A549 (cell line): ENCODE data around the gene ISM1. TPM values are rescaled to one million over a fixed set of nuclear protein-coding genes. Genes with fewer than 3 reads are reported as not detected.

Experiments used
- ATAC-seq, 2 experiments: fragments of 200-7000 bp in 1 of 2; fragments of >200 bp in 1 of 2; cut with Nextera tagmentation in 1 of 2; cut with Tn5 transposase in 1 of 2; 3 replicates each; pipeline versions ENCODE4 v1.8.0 to v1.9.1; 2018 to 2020; ENCODE audit warnings: mild to moderate bottlenecking in 1 of 2, moderate library complexity in 1 of 2
- CTCF ChIA-PET: fragments of 300-600 bp; sonication (Branson Sonifier 250); formaldehyde crosslinking; extraction: SDS; loops from one replicate; lab custom pipeline; 2021; ENCODE audit warnings: antibody characterized with exemption, inconsistent platforms; lab: Yijun Ruan, JAX
- POLR2A ChIA-PET: fragments of 350-600 bp; formaldehyde crosslinking; extraction: SDS; loops from one replicate; lab custom pipeline; 2021; ENCODE audit warnings: antibody characterized with exemption, inconsistent platforms; lab: Yijun Ruan, JAX
- DNase-seq, 2 experiments: peaks; one replicate each; pipeline versions ENCODE4 v3.0.0 to v3.0.0-alpha.2; 2011 to 2016; ENCODE audit warnings: low read depth in 1 of 2, low spot score in 1 of 2
- FAIRE-seq: peaks from 2 replicates; lab custom pipeline; 2011; peaks lifted over from hg19 to GRCh38; lab: Jason Lieb, UNC
- H3K27ac ChIP-seq, 2 experiments: fragments of >200 bp; sonication (Bioruptor Twin); formaldehyde crosslinking; 3 replicates each; pipeline ENCODE4 v1.5.1; 2016 to 2017
- H3K4me1 ChIP-seq: fragments of >200 bp; sonication (Bioruptor Twin); formaldehyde crosslinking; 3 replicates; pipeline ENCODE4 v1.6.1; 2016
- H3K4me2 ChIP-seq: fragments of >200 bp; sonication (Bioruptor Twin); formaldehyde crosslinking; 3 replicates; pipeline ENCODE4 v1.6.1; 2016
- H3K4me3 ChIP-seq: fragments of >200 bp; sonication (Bioruptor Twin); formaldehyde crosslinking; 3 replicates; pipeline ENCODE4 v1.5.1; 2016
- H3K9me3 ChIP-seq: fragments of >200 bp; sonication (Bioruptor Twin); formaldehyde crosslinking; 3 replicates; pipeline ENCODE4 v1.6.1; 2016
- BHLHE40 ChIP-seq: IDR thresholded peaks from 2 replicates; pipeline ENCODE4 v1.6.1; 2012; ENCODE audit warnings: low read depth, low read length, inconsistent platforms
- CBX2 ChIP-seq: fragments of 200-600 bp; sonication (generic); IDR thresholded peaks from 2 replicates; pipeline ENCODE4 v1.6.1; 2016; ENCODE audit warnings: low read depth, mild to moderate bottlenecking, borderline replicate concordance
- CEBPB ChIP-seq, 2 experiments: fragments of >200 bp in 1 of 2; sonication (Bioruptor Twin) in 1 of 2; formaldehyde crosslinking in 1 of 2; IDR thresholded peaks; 2 replicates each; pipeline ENCODE4 v1.6.1; 2012 to 2016
- CHD4 ChIP-seq: fragments of 200-600 bp; sonication (generic); IDR thresholded peaks from 2 replicates; pipeline ENCODE4 v1.6.1; 2016; ENCODE audit warnings: antibody characterized with exemption, mild to moderate bottlenecking, borderline replicate concordance
- EHMT2 ChIP-seq: fragments of 200-600 bp; sonication (generic); IDR thresholded peaks from 2 replicates; pipeline ENCODE4 v1.6.1; 2016; ENCODE audit warnings: antibody characterized with exemption, low read depth, mild to moderate bottlenecking, moderate library complexity
- FOSB ChIP-seq: fragments of 250-450 bp; sonication (Bioruptor Pico); IDR thresholded peaks from 2 replicates; pipeline ENCODE4 v1.5.0; 2020; ENCODE audit warnings: mild to moderate bottlenecking, moderate library complexity
- FOXS1 ChIP-seq: fragments of 250-450 bp; sonication (Bioruptor Pico); IDR thresholded peaks from 2 replicates; pipeline ENCODE4 v1.5.0; 2020; ENCODE audit warnings: mild to moderate bottlenecking, moderate library complexity
- HDAC2 ChIP-seq: fragments of 200-600 bp; sonication (generic); IDR thresholded peaks from 2 replicates; pipeline ENCODE4 v1.6.1; 2016
- JUNB ChIP-seq: fragments of >200 bp; sonication (Bioruptor Twin); formaldehyde crosslinking; IDR thresholded peaks from 2 replicates; pipeline ENCODE4 v1.6.1; 2016
- NFE2L2 ChIP-seq: fragments of 150-350 bp; conservative IDR thresholded peaks from 2 replicates; pipeline ENCODE4 v1.6.1; 2014; ENCODE audit warnings: low read length
- NPAS2 ChIP-seq: fragments of 250-450 bp; sonication (Bioruptor Pico); IDR thresholded peaks from 2 replicates; pipeline ENCODE4 v1.8.0; 2022; ENCODE audit warnings: mild to moderate bottlenecking, moderate library complexity, borderline replicate concordance
- POLR2AphosphoS2 ChIP-seq: conservative IDR thresholded peaks from 2 replicates; pipeline ENCODE4 v1.6.1; 2012; ENCODE audit warnings: low read length, improper control_type of control experiment, inconsistent platforms
- RAD21 ChIP-seq, 2 experiments: fragments of >200 bp in 1 of 2; sonication (Bioruptor Twin) in 1 of 2; formaldehyde crosslinking in 1 of 2; IDR thresholded peaks in 1 of 2; conservative IDR thresholded peaks in 1 of 2; 2 replicates in 1 of 2; 3 replicates in 1 of 2; pipeline ENCODE4 v1.6.1; 2012 to 2018; ENCODE audit warnings: inconsistent platforms in 1 of 2
- RCOR1 ChIP-seq: fragments of 150-350 bp; IDR thresholded peaks from 2 replicates; pipeline ENCODE4 v1.6.1; 2014; ENCODE audit warnings: antibody characterized with exemption, low read length, low read depth
- RFX5 ChIP-seq: fragments of 450-650 bp; IDR thresholded peaks from 2 replicates; pipeline ENCODE4 v1.7.1; 2014; ENCODE audit warnings: antibody characterized with exemption, mild to moderate bottlenecking, moderate library complexity
- SMC3 ChIP-seq: fragments of >200 bp; sonication (Bioruptor Twin); formaldehyde crosslinking; IDR thresholded peaks from 3 replicates; pipeline ENCODE4 v1.6.1; 2018; ENCODE audit warnings: inconsistent platforms
- TFCP2L1 ChIP-seq: fragments of 250-450 bp; sonication (Bioruptor Pico); IDR thresholded peaks from 2 replicates; pipeline ENCODE4 v1.5.0; 2021; ENCODE audit warnings: mild to moderate bottlenecking
- ZC3H11A ChIP-seq: fragments of 450-650 bp; IDR thresholded peaks from 2 replicates; pipeline ENCODE4 v1.6.1; 2014; ENCODE audit warnings: antibody characterized with exemption, mild to moderate bottlenecking
- ZNF302 ChIP-seq: fragments of 250-450 bp; sonication (Bioruptor Pico); IDR thresholded peaks from 2 replicates; pipeline ENCODE4 v1.9.0; 2021; ENCODE audit warnings: inconsistent platforms, mild to moderate bottlenecking, moderate library complexity
- WGBS: methylation state at CpG from one replicate; pipeline ENCODE4 v1.1.6; 2017; ENCODE audit errors: missing lambda C conversion rate; 5-methylcytosine and 5-hydroxymethylcytosine counted together
- polyA plus RNA-seq, 4 experiments: library from polyadenylated mRNA; depleted of rRNA in 3 of 4; stranded (reverse); fragments of >200 nt; fragmentation: RNase III in 1 of 4; extraction: RNeasy Plus Mini Kit Qiagen cat#74134 plus additional on column Dnase treatment in 1 of 4; gene quantifications; 2 replicates in 3 of 4; 3 replicates in 1 of 4; pipeline ENCODE4 v1.2.3, GENCODE V29; 2011 to 2017
- TF ChIP-seq, protein P1 (sequence below): IDR thresholded peaks from 2 replicates; pipeline ENCODE4 v1.6.1; 2012; ENCODE audit warnings: low read depth, borderline replicate concordance
- TF ChIP-seq, protein P2 (sequence below): fragments of 150-350 bp; IDR thresholded peaks from 2 replicates; pipeline ENCODE4 v1.6.1; 2014; ENCODE audit warnings: low read depth, mild to moderate bottlenecking, low read length

Gene ISM1
- polyA plus RNA-seq, 2 of the 4 experiments (the other 2 are of a cell fraction) = 0.18 to 0.39 TPM

- CTCF ChIA-PET = no interaction called here
These were observed 96.4 kb downstream of the ISM1 start for GRCh38 chr20:13317439-13317838.

DNA sequence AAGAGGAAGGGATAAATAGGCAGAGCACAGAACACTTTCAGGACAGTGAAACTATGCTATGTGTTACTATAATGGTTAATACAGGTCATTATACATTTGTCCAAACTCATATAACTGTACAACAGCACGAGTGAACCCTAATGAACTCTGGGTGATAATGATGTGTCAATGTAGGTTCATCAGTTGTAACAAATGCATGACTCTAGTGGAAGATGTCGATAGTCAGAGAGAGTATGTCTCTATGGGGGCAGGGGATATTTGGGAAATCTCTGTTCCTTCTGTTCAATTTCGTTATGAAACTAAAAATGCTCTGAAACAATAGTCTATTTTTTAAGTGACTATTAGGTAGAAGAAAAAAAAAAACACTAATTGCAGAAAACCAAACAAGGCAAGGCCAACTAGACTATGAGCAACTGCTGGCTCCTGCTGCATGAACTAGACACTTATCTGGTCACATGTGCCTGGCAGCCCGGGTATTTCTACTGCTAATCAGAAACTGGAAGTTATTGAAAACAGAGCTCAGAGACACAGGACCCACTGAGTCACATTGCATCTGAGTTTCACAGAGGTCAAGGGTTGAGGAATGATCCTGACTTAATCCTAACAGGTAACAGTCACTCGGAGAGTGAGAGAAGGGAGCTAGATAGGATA is 97.9 kb downstream of the ISM1 start:
- no peak for FAIRE-seq

More at GRCh38 chr20:13317439-13317838, 96.4 kb downstream of the ISM1 start:
- no peak overlapping the region for H3K4me2 ChIP-seq
- whole genome bisulfite sequencing = 4% methylated on average over 1 of the region's 1 CpG
- H3K27ac ChIP-seq = no peak overlapping the region
- no peak for DNase-seq
- FAIRE-seq = peak; percentile 96
- no peaks in the 10 kb centered on the region; the same call in 2 of the 3 replicates for H3K4me1 ChIP-seq
- POLR2A ChIA-PET = interaction anchor here (0.6 kb wide), 1 partner anchor 11 kb away, joined by 3 read pairs; no protein-coding TSS in a partner anchor
- H3K4me3 ChIP-seq = no peak overlapping the region
- ATAC-seq = no peak
- no peak for TF ChIP-seq NFE2L2
- no peak for TF ChIP-seq SMC3
- TF ChIP-seq ZC3H11A = no peak
- TF ChIP-seq NPAS2 (CRISPR knock-in tag) = no peak
- no peak for TF ChIP-seq FOSB (CRISPR knock-in tag)
- no peak for TF ChIP-seq ZNF302 (CRISPR knock-in tag)
- no peak for TF ChIP-seq TFCP2L1 (CRISPR knock-in tag)
- TF ChIP-seq FOXS1 (CRISPR knock-in tag) = no peak
- no peak for TF ChIP-seq CBX2
- TF ChIP-seq, protein P1, sequence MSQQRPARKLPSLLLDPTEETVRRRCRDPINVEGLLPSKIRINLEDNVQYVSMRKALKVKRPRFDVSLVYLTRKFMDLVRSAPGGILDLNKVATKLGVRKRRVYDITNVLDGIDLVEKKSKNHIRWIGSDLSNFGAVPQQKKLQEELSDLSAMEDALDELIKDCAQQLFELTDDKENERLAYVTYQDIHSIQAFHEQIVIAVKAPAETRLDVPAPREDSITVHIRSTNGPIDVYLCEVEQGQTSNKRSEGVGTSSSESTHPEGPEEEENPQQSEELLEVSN = no peak
- TF ChIP-seq EHMT2 = no peak
- TF ChIP-seq CEBPB (IDR thresholded peaks at IDR 0.05) = no peak
- no peak for TF ChIP-seq RCOR1
- TF ChIP-seq POLR2AphosphoS2 = no peak
- H3K9me3 ChIP-seq = peaks cover 10% of the 10 kb centered on the region; the same call in 1 of the 3 replicates

DNA sequence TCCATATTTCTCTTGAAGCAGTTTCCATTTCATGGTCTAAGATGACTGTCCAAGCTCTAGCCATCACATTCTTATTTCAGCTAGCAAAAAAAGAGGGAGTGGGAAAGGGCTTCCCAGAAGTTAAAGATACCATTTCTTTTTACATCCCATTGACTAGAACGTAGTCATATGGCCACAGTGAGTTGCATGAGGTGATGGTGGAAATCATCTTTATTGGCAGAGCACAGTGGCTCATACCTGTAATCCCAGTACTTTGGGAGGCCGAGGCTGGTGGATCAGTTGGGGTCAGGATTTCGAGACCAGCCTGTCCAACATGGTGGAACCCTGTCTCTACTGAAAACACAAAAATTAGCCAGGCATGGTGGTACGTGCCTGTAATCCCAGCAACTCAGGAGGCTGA is 99.6 kb downstream of the ISM1 start:
- WGBS = 64% methylated on average over 4 of the region's 4 CpGs
- TF ChIP-seq, protein P2, sequence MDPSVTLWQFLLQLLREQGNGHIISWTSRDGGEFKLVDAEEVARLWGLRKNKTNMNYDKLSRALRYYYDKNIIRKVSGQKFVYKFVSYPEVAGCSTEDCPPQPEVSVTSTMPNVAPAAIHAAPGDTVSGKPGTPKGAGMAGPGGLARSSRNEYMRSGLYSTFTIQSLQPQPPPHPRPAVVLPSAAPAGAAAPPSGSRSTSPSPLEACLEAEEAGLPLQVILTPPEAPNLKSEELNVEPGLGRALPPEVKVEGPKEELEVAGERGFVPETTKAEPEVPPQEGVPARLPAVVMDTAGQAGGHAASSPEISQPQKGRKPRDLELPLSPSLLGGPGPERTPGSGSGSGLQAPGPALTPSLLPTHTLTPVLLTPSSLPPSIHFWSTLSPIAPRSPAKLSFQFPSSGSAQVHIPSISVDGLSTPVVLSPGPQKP = no peak
- TF ChIP-seq RAD21 (conservative IDR thresholded peaks at IDR 0.05 in 1 of 2, IDR thresholded peaks at IDR 0.05 in 1 of 2) (no peak), RFX5 (no peak), HDAC2 (no peak), JUNB (no peak), CHD4 (no peak)
- CTCF ChIA-PET = interaction anchor here (0.8 to 6.3 kb wide), 3 partner anchors 78 to 226 kb away, joined by 3 to 98 read pairs (median 4); no protein-coding TSS in a partner anchor
- DNase-seq (no peak), FAIRE-seq (no peak), ATAC-seq (no peak)
- H3K27ac ChIP-seq = no peak overlapping the region
- POLR2A ChIA-PET = no interaction called here
- H3K4me3 ChIP-seq = no peak overlapping the region
- peaks cover 12% of the 10 kb centered on the region for H3K4me1 ChIP-seq
- H3K9me3 ChIP-seq = peaks cover 10% of the 10 kb centered on the region; the same call in 1 of the 3 replicates
- H3K4me2 ChIP-seq = no peak overlapping the region

More for the DNA sequence above, 97.9 kb downstream of the ISM1 start:
- TF ChIP-seq BHLHE40 = no peak
- peaks cover 3% of the 10 kb centered on the region; the same call in 1 of the 3 replicates for H3K4me1 ChIP-seq
- H3K4me3 ChIP-seq = no peak overlapping the region
- no peak for ATAC-seq
- POLR2A ChIA-PET = no interaction called here
- no peak for DNase-seq
- no peak overlapping the region for H3K4me2 ChIP-seq
- H3K9me3 ChIP-seq = peaks cover 10% of the 10 kb centered on the region; the same call in 1 of the 3 replicates
- 37% methylated on average over 5 of the region's 5 CpGs for WGBS
- H3K27ac ChIP-seq = no peak overlapping the region
- CTCF ChIA-PET = interaction anchor here (0.8 to 6.3 kb wide), 3 partner anchors 26 to 227 kb away, joined by 3 to 98 read pairs (median 3); no protein-coding TSS in a partner anchor
